Neural cell (in vitro differentiated cells): ENCODE measurements around the gene PIP4K2A. TPM values are rescaled to one million over a fixed set of nuclear protein-coding genes. Genes with fewer than 3 reads are reported as not detected.

Experiments used
- H2AFZ ChIP-seq: fragments of 200-600, 300-800 bp; sonication (generic), shearing (Covaris generic); 2 replicates; pipeline ENCODE4 v1.6.0; 2014; ENCODE audit warnings: low read depth, mild to moderate bottlenecking, antibody characterized with exemption, low read length, moderate library complexity
- H3F3A ChIP-seq: fragments of 200-600 bp; shearing (Covaris generic); 2 replicates; pipeline ENCODE4 v1.6.1; 2016; ENCODE audit warnings: mild to moderate bottlenecking, moderate library complexity, mixed read lengths, antibody characterized with exemption, low read length; ENCODE audit not compliant: insufficient read depth, poor library complexity, severe bottlenecking
- H3K27ac ChIP-seq: fragments of 200-600, 300-800 bp; sonication (generic), shearing (Covaris generic); 2 replicates; pipeline ENCODE4 v1.5.1; 2014; ENCODE audit warnings: mild to moderate bottlenecking, low read length, moderate library complexity
- H3K27me3 ChIP-seq: fragments of 300-800, 200-600 bp; sonication (generic), shearing (Covaris generic); 2 replicates; pipeline ENCODE4 v1.6.0; 2014; ENCODE audit warnings: mild to moderate bottlenecking, low read depth, low read length, moderate library complexity; ENCODE audit not compliant: insufficient read depth
- H3K36me3 ChIP-seq: fragments of 300-800, 200-600 bp; sonication (generic), shearing (Covaris generic); 2 replicates; pipeline ENCODE4 v1.5.1; 2014; ENCODE audit warnings: mild to moderate bottlenecking, antibody characterized with exemption, low read length, moderate library complexity; ENCODE audit not compliant: insufficient read depth
- H3K4me2 ChIP-seq: fragments of 300-800, 200-600 bp; sonication (generic), shearing (Covaris generic); 2 replicates; pipeline ENCODE4 v1.6.0; 2014; ENCODE audit warnings: mild to moderate bottlenecking, low read length
- H3K4me3 ChIP-seq: fragments of 300-800, 200-600 bp; sonication (generic), shearing (Covaris generic); 2 replicates; pipeline ENCODE4 v1.5.1; 2014; ENCODE audit warnings: mild to moderate bottlenecking, low read length, moderate library complexity
- H3K79me2 ChIP-seq: fragments of 200-600 bp; shearing (Covaris generic); replicated peaks from 2 replicates; pipeline ENCODE4 v1.6.0; 2014; ENCODE audit warnings: mild to moderate bottlenecking, low read length, moderate library complexity; ENCODE audit not compliant: insufficient read depth
- H3K9ac ChIP-seq: fragments of 300-800, 200-600 bp; sonication (generic), shearing (Covaris generic); 2 replicates; pipeline ENCODE4 v1.6.1; 2016; ENCODE audit warnings: mild to moderate bottlenecking, low read length, mixed read lengths
- H3K9me2 ChIP-seq: fragments of 200-600 bp; shearing (Covaris generic); 2 replicates; pipeline ENCODE4 v1.6.1; 2016; ENCODE audit warnings: mild to moderate bottlenecking, low read length, mixed read lengths; ENCODE audit not compliant: insufficient read depth
- H3K9me3 ChIP-seq: fragments of 200-600, 300-800 bp; sonication (generic), shearing (Covaris generic); 2 replicates; pipeline ENCODE4 v1.6.1; 2016; ENCODE audit warnings: mild to moderate bottlenecking, mixed run types, low read length, moderate library complexity, mixed read lengths
- H4K20me1 ChIP-seq: fragments of 200-600 bp; shearing (Covaris generic); 2 replicates; pipeline ENCODE4 v1.6.1; 2016; ENCODE audit warnings: mild to moderate bottlenecking, mixed run types; ENCODE audit not compliant: insufficient read depth
- EP300 ChIP-seq: fragments of 450-650 bp; conservative IDR thresholded peaks from 2 replicates; pipeline ENCODE4 v1.6.1; 2014; ENCODE audit warnings: antibody characterized with exemption, mild to moderate bottlenecking, moderate library complexity; ENCODE audit not compliant: poor library complexity, severe bottlenecking
- EZH2 ChIP-seq: fragments of 200-600, 300-800 bp; shearing (Covaris generic), sonication (generic); IDR thresholded peaks from 2 replicates; pipeline ENCODE4 v1.6.1; 2014; ENCODE audit warnings: antibody characterized with exemption, low read length, borderline replicate concordance, mild to moderate bottlenecking; ENCODE audit not compliant: insufficient read depth, poor library complexity, severe bottlenecking
- MXI1 ChIP-seq: fragments of 450-650 bp; conservative IDR thresholded peaks from 2 replicates; pipeline ENCODE4 v1.6.1; 2014; ENCODE audit warnings: antibody characterized with exemption, mild to moderate bottlenecking; ENCODE audit not compliant: poor library complexity, severe bottlenecking
- POLR2AphosphoS5 ChIP-seq: IDR thresholded peaks from 2 replicates; pipeline ENCODE4 v1.6.1; 2012
- RAD21 ChIP-seq: fragments of 450-650 bp; conservative IDR thresholded peaks from 2 replicates; pipeline ENCODE4 v1.6.1; 2014; ENCODE audit warnings: antibody characterized with exemption, mild to moderate bottlenecking, moderate library complexity
- SMC3 ChIP-seq: fragments of 450-650 bp; conservative IDR thresholded peaks from 2 replicates; pipeline ENCODE4 v1.6.1; 2014; ENCODE audit warnings: antibody characterized with exemption, mild to moderate bottlenecking, moderate library complexity; ENCODE audit not compliant: poor library complexity
- TAF1 ChIP-seq: IDR thresholded peaks from 2 replicates; pipeline ENCODE4 v1.6.1; 2012; ENCODE audit warnings: low read depth
- polyA plus RNA-seq: library from polyadenylated mRNA; depleted of rRNA; stranded (reverse); fragments of >200 nt; gene quantifications from 2 replicates; pipeline ENCODE4 v1.2.3, GENCODE V29; 2014
- TF ChIP-seq, protein P1 (sequence below): IDR thresholded peaks from 2 replicates; pipeline ENCODE4 v1.6.1; 2012; ENCODE audit warnings: borderline replicate concordance
- TF ChIP-seq, protein P2 (sequence below): fragments of 450-650 bp; IDR thresholded peaks from 2 replicates; pipeline ENCODE4 v1.5.1; 2014; ENCODE audit warnings: antibody characterized with exemption, mild to moderate bottlenecking, moderate library complexity; ENCODE audit not compliant: poor library complexity, severe bottlenecking

The PIP4K2A gene
- polyA plus RNA-seq, 1 donor from 2014 or later: 12.6 TPM

DNA sequence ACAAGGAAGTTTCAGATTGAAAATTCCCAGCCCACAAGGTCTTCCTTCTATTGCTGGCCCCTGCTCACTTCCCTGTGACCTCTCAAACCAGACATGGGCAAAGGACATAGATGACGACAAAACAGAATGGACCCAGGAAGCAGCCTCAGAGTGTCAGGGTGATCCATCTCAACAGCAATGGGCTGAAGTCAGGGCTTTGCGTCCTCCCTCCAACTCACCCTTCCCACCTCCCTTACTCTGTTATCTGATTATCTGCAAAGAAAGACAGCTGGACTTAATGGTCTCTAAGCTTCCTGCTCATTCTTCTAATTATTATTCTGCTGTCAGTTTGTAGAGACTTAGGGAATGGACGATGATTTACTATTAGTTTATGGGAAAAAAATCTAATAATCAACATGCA, 115.9 kb downstream of the PIP4K2A start:
- Histone ChIP-seq H3K36me3 (no peaks in the 10 kb centered on the region), H2AFZ (no peak overlapping the region), H4K20me1 (no peaks in the 10 kb centered on the region), H3K27me3 (no peaks in the 10 kb centered on the region), H3K4me3 (no peak overlapping the region), H3K9me3 (no peaks in the 10 kb centered on the region), H3K79me2 (no peaks in the 10 kb centered on the region), H3K9ac (no peak overlapping the region), H3K4me2 (no peak overlapping the region), H3K9me2 (no peaks in the 10 kb centered on the region), H3F3A (no peaks in the 10 kb centered on the region), H3K27ac (no peak overlapping the region)
- TF ChIP-seq POLR2AphosphoS5 (no peak), SMC3 (no peak), TAF1 (no peak), EP300 (no peak), RAD21 (no peak)
- TF ChIP-seq, protein P1, sequence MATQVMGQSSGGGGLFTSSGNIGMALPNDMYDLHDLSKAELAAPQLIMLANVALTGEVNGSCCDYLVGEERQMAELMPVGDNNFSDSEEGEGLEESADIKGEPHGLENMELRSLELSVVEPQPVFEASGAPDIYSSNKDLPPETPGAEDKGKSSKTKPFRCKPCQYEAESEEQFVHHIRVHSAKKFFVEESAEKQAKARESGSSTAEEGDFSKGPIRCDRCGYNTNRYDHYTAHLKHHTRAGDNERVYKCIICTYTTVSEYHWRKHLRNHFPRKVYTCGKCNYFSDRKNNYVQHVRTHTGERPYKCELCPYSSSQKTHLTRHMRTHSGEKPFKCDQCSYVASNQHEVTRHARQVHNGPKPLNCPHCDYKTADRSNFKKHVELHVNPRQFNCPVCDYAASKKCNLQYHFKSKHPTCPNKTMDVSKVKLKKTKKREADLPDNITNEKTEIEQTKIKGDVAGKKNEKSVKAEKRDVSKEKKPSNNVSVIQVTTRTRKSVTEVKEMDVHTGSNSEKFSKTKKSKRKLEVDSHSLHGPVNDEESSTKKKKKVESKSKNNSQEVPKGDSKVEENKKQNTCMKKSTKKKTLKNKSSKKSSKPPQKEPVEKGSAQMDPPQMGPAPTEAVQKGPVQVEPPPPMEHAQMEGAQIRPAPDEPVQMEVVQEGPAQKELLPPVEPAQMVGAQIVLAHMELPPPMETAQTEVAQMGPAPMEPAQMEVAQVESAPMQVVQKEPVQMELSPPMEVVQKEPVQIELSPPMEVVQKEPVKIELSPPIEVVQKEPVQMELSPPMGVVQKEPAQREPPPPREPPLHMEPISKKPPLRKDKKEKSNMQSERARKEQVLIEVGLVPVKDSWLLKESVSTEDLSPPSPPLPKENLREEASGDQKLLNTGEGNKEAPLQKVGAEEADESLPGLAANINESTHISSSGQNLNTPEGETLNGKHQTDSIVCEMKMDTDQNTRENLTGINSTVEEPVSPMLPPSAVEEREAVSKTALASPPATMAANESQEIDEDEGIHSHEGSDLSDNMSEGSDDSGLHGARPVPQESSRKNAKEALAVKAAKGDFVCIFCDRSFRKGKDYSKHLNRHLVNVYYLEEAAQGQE: no peak
- TF ChIP-seq, protein P2, sequence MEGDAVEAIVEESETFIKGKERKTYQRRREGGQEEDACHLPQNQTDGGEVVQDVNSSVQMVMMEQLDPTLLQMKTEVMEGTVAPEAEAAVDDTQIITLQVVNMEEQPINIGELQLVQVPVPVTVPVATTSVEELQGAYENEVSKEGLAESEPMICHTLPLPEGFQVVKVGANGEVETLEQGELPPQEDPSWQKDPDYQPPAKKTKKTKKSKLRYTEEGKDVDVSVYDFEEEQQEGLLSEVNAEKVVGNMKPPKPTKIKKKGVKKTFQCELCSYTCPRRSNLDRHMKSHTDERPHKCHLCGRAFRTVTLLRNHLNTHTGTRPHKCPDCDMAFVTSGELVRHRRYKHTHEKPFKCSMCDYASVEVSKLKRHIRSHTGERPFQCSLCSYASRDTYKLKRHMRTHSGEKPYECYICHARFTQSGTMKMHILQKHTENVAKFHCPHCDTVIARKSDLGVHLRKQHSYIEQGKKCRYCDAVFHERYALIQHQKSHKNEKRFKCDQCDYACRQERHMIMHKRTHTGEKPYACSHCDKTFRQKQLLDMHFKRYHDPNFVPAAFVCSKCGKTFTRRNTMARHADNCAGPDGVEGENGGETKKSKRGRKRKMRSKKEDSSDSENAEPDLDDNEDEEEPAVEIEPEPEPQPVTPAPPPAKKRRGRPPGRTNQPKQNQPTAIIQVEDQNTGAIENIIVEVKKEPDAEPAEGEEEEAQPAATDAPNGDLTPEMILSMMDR: no peak

- Histone ChIP-seq H3K27me3 (no peaks in the 10 kb centered on the region), H3K4me2 (no peak overlapping the region), H3K27ac (no peak overlapping the region), H3K36me3 (no peaks in the 10 kb centered on the region), H3K9ac (no peak overlapping the region), H3K79me2 (no peaks in the 10 kb centered on the region), H3K9me3 (no peaks in the 10 kb centered on the region), H3K9me2 (no peaks in the 10 kb centered on the region), H3K4me3 (no peak overlapping the region), H3F3A (no peaks in the 10 kb centered on the region), H4K20me1 (no peaks in the 10 kb centered on the region), H2AFZ (no peak overlapping the region)
- no peak for TF ChIP-seq EZH2
- TF ChIP-seq TAF1: no peak
- no peak for TF ChIP-seq POLR2AphosphoS5
- TF ChIP-seq EP300: no peak
- TF ChIP-seq, protein P1: no peak
- no peak for TF ChIP-seq MXI1
- TF ChIP-seq, protein P2: no peak
- no peak for TF ChIP-seq RAD21
Measured at GRCh38 chr10:22597138-22597537, 117.2 kb downstream of the PIP4K2A start.
